SK-N-SH treated with all-trans-retinoic acid at 6 μM for 48 hours (cell line): ENCODE results near the gene ZFYVE21.

ENCODE experiments used
- ARNTL ChIP-seq: fragments of 450-650 bp; formaldehyde crosslinking; IDR thresholded peaks from 2 replicates; pipeline ENCODE4 v1.5.0; 2020; ENCODE audit warnings: low read depth, mild to moderate bottlenecking, moderate library complexity, borderline replicate concordance
- BACH2 ChIP-seq: fragments of 250-450 bp; sonication (Bioruptor Pico); IDR thresholded peaks from 2 replicates; pipeline ENCODE4 v1.9.0; 2021; ENCODE audit warnings: mild to moderate bottlenecking, borderline replicate concordance
- CREB5 ChIP-seq: fragments of 250-450 bp; sonication (Bioruptor Pico); IDR thresholded peaks from 2 replicates; pipeline ENCODE4 v1.5.1; 2020; ENCODE audit warnings: low read depth, mild to moderate bottlenecking, moderate library complexity
- CSRNP3 ChIP-seq: fragments of 250-450 bp; sonication (Bioruptor Pico); IDR thresholded peaks from 2 replicates; pipeline ENCODE4 v1.5.1; 2021; ENCODE audit warnings: mild to moderate bottlenecking, moderate library complexity
- PATZ1 ChIP-seq: fragments of 250-450 bp; sonication (Bioruptor Pico); IDR thresholded peaks from 2 replicates; pipeline ENCODE4 v1.8.0; 2020; ENCODE audit warnings: mild to moderate bottlenecking, moderate library complexity, borderline replicate concordance

- no peak for TF ChIP-seq CSRNP3
- TF ChIP-seq PATZ1 (CRISPR knock-in tag), result no peak
- TF ChIP-seq ARNTL (CRISPR knock-in tag), result no peak
- no peak for TF ChIP-seq BACH2
- no peak for TF ChIP-seq CREB5 (CRISPR knock-in tag)
Measured at GRCh38 chr14:103735439-103735814, 19.8 kb downstream of the ZFYVE21 start.
